GM12878 (cell line): ENCODE data around the gene LHB. TPM values are rescaled to one million over a fixed set of nuclear protein-coding genes. Genes with fewer than 3 reads are reported as not detected.

Source experiments
- BACH1 ChIP-seq: fragments of 450-650 bp; IDR thresholded peaks from 2 replicates; pipeline ENCODE4 v1.6.1; 2017; ENCODE audit warnings: mild to moderate bottlenecking, borderline replicate concordance
- BHLHE40 ChIP-seq, 2 experiments: fragments of 450-650 bp in 1 of 2; IDR thresholded peaks; 2 replicates each; pipeline ENCODE4 v1.6.1; 2011 to 2017; ENCODE audit warnings: low read depth in 2 of 2, borderline replicate concordance in 1 of 2, improper control_type of control experiment in 1 of 2, low read length in 1 of 2, mild to moderate bottlenecking in 1 of 2
- BMI1 ChIP-seq: fragments of 450-650 bp; IDR thresholded peaks from 2 replicates; pipeline ENCODE4 v1.6.1; 2016; ENCODE audit warnings: mild to moderate bottlenecking, moderate library complexity, borderline replicate concordance
- CBX3 ChIP-seq: fragments of 200-600 bp; sonication (generic); IDR thresholded peaks from 2 replicates; pipeline ENCODE4 v1.6.1; 2016; ENCODE audit warnings: low read depth, borderline replicate concordance
- CREB1 ChIP-seq: IDR thresholded peaks from 2 replicates; pipeline ENCODE4 v1.6.1; 2012; ENCODE audit warnings: low read depth, mild to moderate bottlenecking, inconsistent platforms
- EED ChIP-seq: sonication (generic); IDR thresholded peaks from 2 replicates; pipeline ENCODE4 v1.6.1; 2016; ENCODE audit warnings: antibody characterized with exemption, low read depth
- EZH2 ChIP-seq: IDR thresholded peaks from 2 replicates; pipeline ENCODE4 v1.6.1; 2012; ENCODE audit warnings: low read depth, mild to moderate bottlenecking, control low read depth, inconsistent platforms, low read length, borderline replicate concordance; ENCODE audit not compliant: control insufficient read depth
- MLLT1 ChIP-seq: fragments of 450-650 bp; IDR thresholded peaks from 2 replicates; pipeline ENCODE4 v1.6.1; 2016; ENCODE audit warnings: mild to moderate bottlenecking
- MTA2 ChIP-seq: fragments of 450-650 bp; IDR thresholded peaks from 2 replicates; pipeline ENCODE4 v1.6.1; 2016; ENCODE audit warnings: low read depth, mild to moderate bottlenecking, moderate library complexity
- MXI1 ChIP-seq: fragments of 150-350 bp; IDR thresholded peaks from 2 replicates; pipeline ENCODE4 v1.6.1; 2011; ENCODE audit warnings: low read depth, mild to moderate bottlenecking, inconsistent platforms, low read length, improper control_type of control experiment
- MYC ChIP-seq: IDR thresholded peaks from 2 replicates; pipeline ENCODE4 v1.6.1; 2011; ENCODE audit warnings: mild to moderate bottlenecking, low read length, moderate library complexity, inconsistent platforms; ENCODE audit not compliant: insufficient read depth, insufficient replicate concordance, insufficient read length, severe bottlenecking
- NFIC ChIP-seq: IDR thresholded peaks from 2 replicates; pipeline ENCODE4 v1.6.1; 2012; ENCODE audit warnings: low read depth, mild to moderate bottlenecking, inconsistent platforms, low read length, moderate library complexity
- NKRF ChIP-seq: fragments of 450-650 bp; conservative IDR thresholded peaks from 2 replicates; pipeline ENCODE4 v1.6.1; 2017; ENCODE audit warnings: mild to moderate bottlenecking, moderate library complexity
- PAX5 ChIP-seq: IDR thresholded peaks from 2 replicates; pipeline ENCODE4 v1.6.1; 2011; ENCODE audit warnings: low read depth, low read length, borderline replicate concordance
- PKNOX1 ChIP-seq: fragments of 450-650 bp; IDR thresholded peaks from 2 replicates; pipeline ENCODE4 v1.6.1; 2016; ENCODE audit warnings: mild to moderate bottlenecking
- POLR2AphosphoS5 ChIP-seq: IDR thresholded peaks from 2 replicates; pipeline ENCODE4 v1.6.1; 2011; ENCODE audit warnings: mild to moderate bottlenecking, low read length, inconsistent platforms
- RB1 ChIP-seq: fragments of 450-650 bp; formaldehyde crosslinking; IDR thresholded peaks from 2 replicates; pipeline ENCODE4 v1.6.1; 2017; ENCODE audit warnings: mild to moderate bottlenecking, borderline replicate concordance
- RBBP5 ChIP-seq: fragments of 200-600 bp; sonication (generic); conservative IDR thresholded peaks from 2 replicates; pipeline ENCODE4 v1.6.1; 2016
- RFX5 ChIP-seq: IDR thresholded peaks from 2 replicates; pipeline ENCODE4 v1.6.1; 2011; ENCODE audit warnings: low read depth, low read length, improper control_type of control experiment
- SIN3A ChIP-seq: IDR thresholded peaks from 2 replicates; pipeline ENCODE4 v1.6.1; 2012; ENCODE audit warnings: low read depth, low read length, improper control_type of control experiment
- SMAD1 ChIP-seq: fragments of 450-650 bp; IDR thresholded peaks from 2 replicates; pipeline ENCODE4 v1.6.1; 2018; ENCODE audit warnings: mild to moderate bottlenecking, low read depth; ENCODE audit not compliant: partially characterized antibody
- SMC3 ChIP-seq: IDR thresholded peaks from 2 replicates; pipeline ENCODE4 v1.6.1; 2011; ENCODE audit warnings: low read length, improper control_type of control experiment, borderline replicate concordance
- SREBF1 ChIP-seq: IDR thresholded peaks from 2 replicates; pipeline ENCODE4 v1.6.1; 2012; ENCODE audit warnings: mild to moderate bottlenecking, low read length
- TBL1XR1 ChIP-seq: IDR thresholded peaks from 2 replicates; pipeline ENCODE4 v1.6.1; 2012; ENCODE audit warnings: low read depth, low read length, improper control_type of control experiment
- USF2 ChIP-seq: IDR thresholded peaks from 2 replicates; pipeline ENCODE4 v1.6.1; 2011; ENCODE audit warnings: low read depth, low read length, improper control_type of control experiment, borderline replicate concordance
- ZBED1 ChIP-seq: IDR thresholded peaks from 2 replicates; pipeline ENCODE4 v1.6.1; 2016; ENCODE audit warnings: borderline replicate concordance
- ZNF622 ChIP-seq: fragments of 450-650 bp; IDR thresholded peaks from 2 replicates; pipeline ENCODE4 v1.6.1; 2017; ENCODE audit warnings: mild to moderate bottlenecking, inconsistent platforms
- ZZZ3 ChIP-seq: IDR thresholded peaks from 2 replicates; pipeline ENCODE4 v1.6.1; 2011; ENCODE audit warnings: low read depth; ENCODE audit not compliant: control insufficient read depth, insufficient read length
- polyA plus RNA-seq, 11 experiments: library from polyadenylated mRNA; depleted of rRNA in 4 of 11; unstranded in 6 of 11; stranded (reverse) in 5 of 11; fragments of >200 nt; fragmentation: Nextera tagmentation in 4 of 11; fragmentation: Illumina TruSeq in 1 of 11; extraction: Ambion mirVana in 4 of 11; extraction: Trizol in 1 of 11; gene quantifications; 1 replicate in 1 of 11; 2 replicates in 10 of 11; pipeline versions ENCODE4 v1.2.1 to v1.2.3, GENCODE V29; 2011 to 2016; ENCODE audit warnings: inconsistent platforms in 2 of 11, missing spikeins in 2 of 11, low read depth in 1 of 11
- total RNA-seq, 4 experiments: library from RNA; depleted of rRNA in 3 of 4; stranded (reverse); fragments of >200 nt in 3 of 4; fragmentation: Illumina TruSeq in 1 of 4; extraction: Trizol in 1 of 4; gene quantifications; 2 replicates each; pipeline versions ENCODE4 v1.2.1 to v1.2.3, GENCODE V29; 2013 to 2021

LHB gene
- total and polyA plus RNA-seq, 10 of the 15 experiments (the other 5 are each of a cell fraction or from before 2014, with no cell fraction given) = 0.20 to 0.72 (median 0.46) TPM; not detected in 5

- no peak for TF ChIP-seq USF2
- no peak for TF ChIP-seq ZBED1
- TF ChIP-seq MTA2 = no peak
- TF ChIP-seq MLLT1 = no peak
- no peak for TF ChIP-seq NFIC
- TF ChIP-seq ZNF622 = no peak
- no peak for TF ChIP-seq EZH2
- no peak for TF ChIP-seq SIN3A
- TF ChIP-seq RB1 = no peak
- TF ChIP-seq SMC3 = no peak
- no peak for TF ChIP-seq PAX5
- TF ChIP-seq TBL1XR1 = no peak
- no peak for TF ChIP-seq NKRF
- no peak for TF ChIP-seq SMAD1
- TF ChIP-seq RBBP5 = no peak
- no peak for TF ChIP-seq BMI1
- no peak for TF ChIP-seq ZZZ3
- TF ChIP-seq MXI1 = peak; percentile 20; the same call in 1 of the 2 replicates
- no peak for TF ChIP-seq POLR2AphosphoS5
- TF ChIP-seq CBX3 = no peak
- TF ChIP-seq RFX5 = no peak
- TF ChIP-seq CREB1 = peak; percentile 76
- TF ChIP-seq MYC = no peak
- peak in 1 of 2 experiments; percentile 33; a peak in 1 of 4 replicates for TF ChIP-seq BHLHE40 (IDR thresholded peaks at IDR 0.05; ENCODE audit: borderline replicate concordance in 1 of 2, low read depth in 2 of 2, low read length in 1 of 2)
- no peak for TF ChIP-seq EED
- no peak for TF ChIP-seq BACH1
- TF ChIP-seq SREBF1 = no peak
- TF ChIP-seq PKNOX1 = no peak
Measured at GRCh38 chr19:49017666-49018351, 918 bp upstream of the LHB start (continued).
